GM10847 (cell line): ENCODE measurements around the gene GRIK3.

Experiments used
- POLR2A ChIP-seq: IDR thresholded peaks from 2 replicates; pipeline ENCODE4 v1.6.1; 2011; ENCODE audit not compliant: insufficient read length; ENCODE audit errors: extremely low read depth

Gene GRIK3

DNA sequence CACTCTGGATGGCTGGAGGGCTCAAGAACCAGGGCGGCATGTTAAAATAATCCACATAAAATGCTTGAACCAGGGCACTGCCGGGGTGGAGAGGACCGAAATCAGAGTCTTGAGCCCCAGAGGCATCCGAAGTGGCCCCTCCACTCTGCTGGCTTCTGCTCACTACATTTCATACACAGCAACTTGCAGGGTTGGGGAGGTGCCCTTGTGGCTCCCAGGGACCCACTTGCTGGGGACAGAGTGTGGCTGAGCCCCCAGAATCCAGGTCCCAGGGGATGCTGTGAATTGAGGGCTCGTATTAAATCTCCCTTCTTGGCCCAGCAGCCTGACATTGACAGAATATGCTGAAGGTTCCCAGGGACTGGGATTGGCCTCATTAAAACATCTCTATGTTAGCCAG lies 181.7 kb downstream of the GRIK3 start:
- TF ChIP-seq POLR2A, result no peak

DNA sequence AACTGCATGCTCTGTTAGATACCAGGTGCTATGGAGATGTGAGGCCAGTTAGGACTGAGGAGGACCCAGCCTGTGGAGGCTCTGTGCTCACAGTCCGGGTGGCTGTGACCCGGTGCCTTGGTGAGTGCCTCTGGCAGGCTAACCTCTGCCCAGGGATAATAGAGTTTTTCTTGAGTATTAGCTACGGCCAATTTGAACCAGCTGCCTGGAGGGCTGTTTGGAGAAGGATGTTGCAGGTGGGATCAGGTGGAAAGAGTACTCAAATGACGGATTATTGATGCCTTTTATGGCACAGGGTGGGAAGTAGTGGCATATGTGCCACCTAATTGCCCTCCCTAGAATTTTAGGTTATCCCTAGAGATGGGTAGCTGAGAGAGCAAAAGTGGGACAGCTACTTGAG lies 182.7 kb downstream of the GRIK3 start:
- no peak for TF ChIP-seq POLR2A

DNA sequence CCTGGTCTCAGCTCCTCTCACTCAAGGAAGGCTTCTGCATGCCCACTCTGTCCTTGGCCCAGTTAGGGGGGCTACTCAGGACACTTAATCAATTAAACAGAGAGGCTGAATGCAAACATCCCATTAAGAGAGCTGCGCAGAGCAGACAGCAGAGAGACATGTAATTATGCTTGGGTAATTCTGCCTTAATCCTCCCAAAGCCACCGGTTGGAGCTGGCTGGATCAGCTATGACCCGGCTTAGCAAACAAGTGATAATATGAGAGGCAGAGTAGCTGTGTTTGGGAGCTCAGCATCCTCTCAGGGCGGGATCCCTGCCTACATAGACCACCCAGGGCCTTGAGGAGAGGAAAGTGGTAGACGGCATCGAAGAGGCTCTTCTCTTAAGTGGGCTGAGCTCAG lies 183.2 kb downstream of the GRIK3 start:
- TF ChIP-seq POLR2A, result no peak

DNA sequence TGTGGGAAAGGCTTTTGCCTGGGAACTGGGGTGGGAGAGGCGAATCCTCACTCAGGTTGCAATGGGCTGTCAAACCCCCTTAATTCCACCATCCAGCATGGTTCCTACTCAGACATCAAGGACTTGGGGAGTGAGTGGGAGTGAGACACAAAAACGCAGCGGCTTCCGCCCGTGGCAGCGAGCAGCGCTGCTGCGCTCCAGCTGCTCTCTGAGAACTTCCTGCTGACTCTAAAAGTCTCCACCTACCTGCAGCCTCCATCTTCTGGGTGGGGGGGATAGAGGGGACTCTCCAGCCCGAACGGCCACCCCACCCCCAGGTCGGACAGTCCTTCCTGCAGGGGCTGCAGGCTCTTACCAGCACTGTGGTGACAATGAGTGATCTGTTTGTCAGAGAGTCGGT lies 184.4 kb downstream of the GRIK3 start:
- TF ChIP-seq POLR2A, result no peak

DNA sequence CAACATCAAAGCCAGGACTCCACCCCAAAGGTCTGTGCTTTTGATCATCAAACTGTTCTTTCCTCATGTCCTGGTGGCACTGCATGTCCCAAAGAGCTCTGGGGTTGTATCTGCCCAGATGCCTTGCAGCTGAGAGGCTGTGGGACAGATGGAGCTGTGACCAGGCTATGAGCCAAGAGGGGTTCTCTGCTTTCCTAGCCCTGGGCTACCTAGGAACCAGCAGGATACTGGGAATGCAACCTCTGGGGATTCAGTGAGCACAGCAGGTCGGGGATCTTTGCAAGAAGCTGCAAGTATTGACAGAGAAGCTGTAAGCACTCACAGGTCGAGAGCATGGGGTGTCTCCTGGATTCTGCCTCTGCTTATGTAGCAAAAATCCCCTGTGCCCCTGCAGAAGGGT lies 186.6 kb downstream of the GRIK3 start:
- no peak for TF ChIP-seq POLR2A

DNA sequence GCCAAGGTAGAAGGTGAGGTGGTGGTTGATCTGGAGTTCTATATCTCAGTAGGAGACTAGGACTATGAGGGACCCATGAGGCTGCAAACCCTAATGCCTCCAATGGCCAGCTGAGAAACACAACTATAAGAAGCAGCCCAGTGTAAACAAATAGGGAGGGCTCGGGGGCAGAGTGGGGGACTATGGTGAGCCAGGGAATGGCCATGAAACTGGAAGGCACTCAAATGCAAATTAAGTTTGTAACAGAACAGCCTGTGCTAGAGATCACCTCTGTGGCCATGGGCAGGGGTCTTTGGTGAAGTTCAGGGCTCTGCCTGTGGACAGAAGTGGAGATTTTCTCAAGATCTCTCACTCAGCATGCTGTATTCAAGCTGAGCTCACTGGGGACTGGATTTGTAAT lies 187.1 kb downstream of the GRIK3 start:
- TF ChIP-seq POLR2A, result no peak

DNA sequence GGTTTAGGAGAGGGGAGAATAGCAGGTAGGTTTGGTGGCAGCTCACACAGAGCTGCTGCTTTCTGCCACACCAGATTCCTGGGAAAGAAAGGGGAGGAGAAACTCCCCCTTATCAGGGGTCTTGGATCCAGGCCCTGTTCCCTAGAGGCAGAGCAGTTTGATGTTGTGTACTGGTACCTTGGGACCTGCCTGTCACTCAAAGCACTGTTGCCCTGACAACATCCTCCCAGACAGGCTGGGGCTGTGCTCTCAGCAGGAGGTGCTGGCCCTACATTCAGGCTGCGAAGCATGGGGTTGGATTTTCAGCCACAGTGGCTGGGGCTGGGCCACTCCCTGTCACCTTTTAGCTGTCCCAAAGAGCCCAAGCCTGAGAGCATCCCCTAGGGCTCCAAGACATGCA lies 188.0 kb downstream of the GRIK3 start:
- TF ChIP-seq POLR2A, result no peak

DNA sequence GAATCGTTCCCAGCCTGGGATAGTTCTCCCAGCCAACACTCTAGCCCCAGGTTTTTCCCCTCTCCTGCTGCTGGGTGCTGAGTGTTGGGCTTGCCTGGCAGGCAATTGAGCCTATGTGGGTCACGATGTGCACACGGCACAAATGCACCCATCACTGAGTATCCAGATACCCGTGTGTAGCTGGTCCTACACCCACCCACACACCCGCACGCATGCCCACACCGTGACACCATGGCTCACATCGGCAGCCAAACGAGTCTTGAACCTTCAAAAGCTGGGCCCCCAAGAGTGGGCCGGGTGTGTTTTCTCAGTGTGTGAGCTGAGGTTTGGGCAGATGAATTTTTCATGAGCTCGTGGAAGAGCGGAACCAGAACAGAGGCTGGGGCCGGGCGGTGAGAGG lies 188.5 kb downstream of the GRIK3 start:
- no peak for TF ChIP-seq POLR2A

DNA sequence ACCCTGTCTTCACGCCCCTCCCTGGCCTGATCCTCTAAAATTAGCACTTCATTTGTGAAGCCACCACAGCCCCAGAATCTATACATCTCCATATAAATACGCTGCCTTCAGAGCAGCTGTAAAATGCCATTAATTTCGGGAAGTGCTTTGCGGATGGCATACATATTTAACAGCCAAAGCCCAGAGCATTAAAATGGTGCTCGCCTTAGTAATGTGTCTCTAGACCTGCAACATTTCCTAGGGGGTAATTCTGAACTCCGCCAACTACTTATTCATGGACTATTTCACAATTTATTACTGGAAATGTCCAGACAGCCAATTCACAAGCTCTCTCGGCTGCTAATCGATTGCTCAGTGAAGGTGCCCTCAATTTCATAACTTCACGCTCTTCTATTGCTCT lies 189.4 kb downstream of the GRIK3 start:
- no peak for TF ChIP-seq POLR2A

DNA sequence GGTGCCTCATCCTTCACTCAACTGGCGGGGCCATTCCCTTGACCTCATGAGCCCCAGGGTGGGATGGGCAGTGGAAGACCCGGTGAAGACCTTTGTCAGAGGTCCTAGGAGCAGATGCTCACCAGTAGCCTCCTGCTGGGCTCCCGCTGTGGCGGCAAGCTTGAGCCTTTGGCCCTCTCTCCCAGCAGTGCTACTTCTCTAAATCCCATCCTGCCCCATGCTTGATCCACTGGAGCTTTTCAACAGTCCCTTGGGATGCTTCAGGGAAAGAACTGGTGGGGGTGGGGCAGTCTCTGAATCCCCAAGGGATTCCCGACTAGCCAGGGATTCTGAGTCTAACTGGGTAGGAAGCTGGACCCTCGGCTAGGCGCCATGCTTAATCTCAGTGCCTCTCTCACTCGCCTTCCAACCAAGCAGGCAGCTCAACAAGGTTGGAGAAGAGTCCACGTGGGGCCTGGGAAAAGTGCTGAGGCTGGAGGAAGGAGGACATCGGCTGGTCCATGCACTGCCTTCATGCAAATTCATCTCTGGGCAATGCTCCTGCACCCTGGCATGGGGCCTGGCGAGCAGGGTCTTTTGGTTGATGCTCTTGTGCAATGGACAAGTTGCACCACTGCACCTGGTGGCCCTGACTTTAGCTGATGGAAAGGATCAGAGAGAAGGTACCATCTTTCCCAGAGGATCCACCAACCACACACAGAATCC lies 190.3 kb downstream of the GRIK3 start:
- no peak for TF ChIP-seq POLR2A

DNA sequence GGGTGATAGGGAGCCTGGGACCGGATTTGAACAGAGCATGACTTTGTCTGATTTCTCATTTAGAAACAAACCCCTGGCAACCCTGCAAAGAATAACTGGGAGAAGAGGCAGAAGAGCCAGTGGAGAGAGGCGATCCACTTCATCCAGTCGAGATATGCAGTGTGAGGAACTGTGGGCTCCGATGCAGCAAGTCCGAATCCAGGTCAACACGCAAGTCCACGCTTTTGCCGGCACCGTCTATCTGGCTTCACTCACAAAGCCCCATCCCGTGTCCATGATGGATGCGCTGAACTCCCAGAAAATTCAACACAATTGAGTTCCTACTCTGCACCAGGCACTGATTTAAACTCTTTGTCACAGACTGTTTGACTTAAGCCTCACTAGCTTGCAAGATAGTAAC lies 191.3 kb downstream of the GRIK3 start:
- TF ChIP-seq POLR2A, result no peak

DNA sequence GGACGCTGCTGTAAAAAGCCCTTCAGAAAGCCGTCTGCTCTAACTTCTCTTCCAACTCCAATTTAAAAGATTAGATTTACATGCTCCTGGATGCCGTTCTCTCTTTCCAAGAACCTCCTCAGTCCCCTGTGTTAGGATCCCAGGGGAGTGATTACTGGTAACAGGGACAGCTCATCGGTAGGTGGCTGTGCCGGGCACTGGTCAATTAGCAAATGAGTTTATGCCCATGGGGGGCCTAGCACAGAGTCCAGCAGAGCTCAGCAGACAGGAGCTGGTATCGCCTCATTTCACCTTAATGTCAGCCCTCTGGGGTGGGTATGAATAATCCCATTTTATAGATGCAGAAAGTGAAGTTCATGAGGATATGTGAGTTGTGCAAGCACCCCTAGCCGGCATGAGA lies 191.9 kb downstream of the GRIK3 start:
- no peak for TF ChIP-seq POLR2A

DNA sequence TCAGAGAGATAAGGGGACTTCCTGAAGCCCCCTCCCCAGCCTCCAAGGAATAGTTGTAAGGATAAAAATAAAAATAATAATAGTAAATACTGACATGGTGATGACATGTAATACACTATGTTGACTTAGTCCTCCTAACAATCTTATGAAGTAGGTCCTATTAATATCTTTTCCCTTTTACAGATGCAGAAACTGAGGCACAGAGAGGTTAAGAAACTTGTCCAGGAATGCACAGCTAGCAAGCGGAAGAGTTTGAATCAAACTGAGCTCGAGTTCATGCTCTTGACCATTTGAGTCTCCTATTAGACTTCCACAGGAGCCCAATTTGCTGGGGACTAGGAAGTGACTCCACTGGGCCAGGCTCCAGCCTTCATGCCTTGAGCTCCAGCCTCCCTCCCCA lies 194.8 kb downstream of the GRIK3 start:
- TF ChIP-seq POLR2A, result no peak

DNA sequence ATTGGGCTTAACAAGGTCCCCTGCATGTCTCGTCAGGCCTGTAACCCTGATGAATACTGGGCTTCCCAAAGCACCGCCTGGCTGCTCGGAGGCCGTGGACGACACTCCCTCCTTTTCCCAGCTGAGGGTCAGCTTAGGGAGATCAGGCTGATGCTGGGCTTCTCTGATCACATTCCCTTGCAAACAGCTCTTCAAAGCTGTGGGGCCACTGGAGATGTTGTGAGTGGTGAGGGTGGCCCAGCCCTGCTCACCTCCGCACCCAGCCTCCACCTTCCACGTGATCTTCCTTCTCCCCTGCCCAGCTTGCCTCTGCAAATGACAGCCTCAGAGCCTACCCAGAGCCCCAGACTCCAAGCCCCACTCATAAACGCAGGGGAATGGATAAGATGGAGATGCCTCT lies 195.4 kb downstream of the GRIK3 start:
- TF ChIP-seq POLR2A, result no peak

DNA sequence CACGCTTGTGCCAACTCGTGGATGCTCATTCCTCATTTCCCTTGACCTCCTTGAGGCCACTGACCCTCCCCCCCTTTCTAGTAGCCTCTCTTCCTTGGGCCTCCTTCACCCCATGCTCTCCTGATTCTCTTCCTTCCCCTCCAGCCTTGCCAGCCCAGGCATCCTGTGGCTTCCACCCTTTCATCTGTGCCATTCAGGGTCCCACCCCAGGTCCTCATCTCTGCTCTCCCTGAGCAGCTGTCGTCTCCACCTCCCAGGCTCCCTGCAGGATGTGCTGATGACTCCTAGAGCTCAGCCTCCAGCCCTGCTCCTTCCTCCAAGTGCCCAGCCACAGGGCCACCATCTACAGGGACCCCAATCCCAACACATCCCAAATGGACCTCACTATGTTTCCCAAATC lies 197.4 kb downstream of the GRIK3 start:
- TF ChIP-seq POLR2A, result no peak

DNA sequence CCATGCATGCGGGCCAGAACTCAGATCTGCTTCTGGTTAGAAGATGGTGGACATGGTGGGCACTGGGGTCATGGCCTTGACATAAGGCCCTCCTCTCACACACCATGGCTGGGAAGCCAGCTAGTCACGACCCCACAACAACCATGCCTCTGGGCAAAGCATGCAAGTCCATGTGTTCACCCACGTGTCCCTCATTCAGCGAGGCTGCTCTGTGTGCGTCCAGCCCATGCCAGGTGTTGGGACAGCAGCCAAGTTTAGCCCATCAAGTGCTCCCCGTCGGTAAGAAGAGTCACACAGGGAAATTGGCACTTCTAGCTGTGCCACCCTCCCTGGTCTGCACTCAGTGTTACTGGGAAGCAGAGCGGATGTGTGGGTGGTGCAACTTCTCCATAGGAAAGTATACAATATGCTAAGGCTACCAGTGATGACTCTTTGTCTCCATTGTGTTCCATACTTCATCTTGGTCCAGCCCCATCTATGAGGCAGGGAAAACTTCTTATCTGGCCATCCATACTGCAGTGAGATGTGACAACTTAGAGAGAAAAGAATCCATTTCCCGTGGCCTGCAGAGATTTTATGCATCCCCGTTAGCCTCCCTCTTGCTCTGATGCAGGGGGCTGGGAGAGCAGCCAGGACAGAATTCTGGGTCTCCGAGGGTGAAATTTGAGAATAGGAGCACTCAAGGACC lies 198.0 kb downstream of the GRIK3 start:
- TF ChIP-seq POLR2A, result no peak

DNA sequence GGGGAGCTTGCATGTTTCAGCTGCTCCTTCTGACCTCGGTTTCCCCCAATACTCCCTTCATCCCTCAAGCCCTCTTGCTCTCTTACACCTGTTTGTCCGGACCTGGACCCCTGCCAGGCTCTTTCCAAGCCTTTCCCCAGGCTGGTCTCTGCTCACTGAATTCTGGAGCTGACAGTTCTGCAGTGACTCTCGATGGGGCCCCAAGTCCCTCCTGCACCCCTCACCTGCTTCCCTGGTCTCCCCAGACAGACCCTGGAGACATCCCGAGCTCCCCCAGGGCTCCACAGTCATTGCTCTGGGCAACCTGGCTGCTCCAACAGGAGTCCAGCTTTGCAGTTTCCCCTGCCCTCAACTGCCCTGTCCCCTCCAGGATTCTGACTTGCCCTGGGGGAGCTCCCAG lies 198.6 kb downstream of the GRIK3 start:
- TF ChIP-seq POLR2A, result no peak
